Activated CD8-positive, alpha-beta memory T cell treated with anti-CD3 and anti-CD28 coated beads for 48 hours (primary cell): ENCODE results near the gene SLC10A7.

Experiments used
- DNase-seq, 3 experiments: peaks; one replicate each; pipeline ENCODE4 v3.0.0-alpha.2; 2020; ENCODE audit warnings: low read depth in 2 of 3, low spot score in 2 of 3

Gene SLC10A7

GRCh38 chr4:146263793-146264192, 257.9 kb downstream of the SLC10A7 start:
- no peak for DNase-seq

GRCh38 chr4:146261041-146261440, 260.7 kb downstream of the SLC10A7 start:
- no peak for DNase-seq

- no peak for DNase-seq
Observed at GRCh38 chr4:146260521-146260920, 261.2 kb downstream of the SLC10A7 start.

GRCh38 chr4:146257511-146257910, 264.2 kb downstream of the SLC10A7 start:
- DNase-seq: no peak

GRCh38 chr4:146256328-146256727, 265.4 kb downstream of the SLC10A7 start:
- no peak for DNase-seq

GRCh38 chr4:146255874-146256273, 265.9 kb downstream of the SLC10A7 start:
- DNase-seq: no peak

GRCh38 chr4:146255463-146255862, 266.3 kb downstream of the SLC10A7 start:
- DNase-seq: no peak

GRCh38 chr4:146252969-146253611, 268.6 kb downstream of the SLC10A7 start:
- no peak for DNase-seq

- DNase-seq: no peak
Observed at GRCh38 chr4:146247356-146247755, 274.4 kb downstream of the SLC10A7 start.

- no peak for DNase-seq
Observed at GRCh38 chr4:146246381-146246780, 275.4 kb downstream of the SLC10A7 start.

- no peak for DNase-seq
Observed at GRCh38 chr4:146245850-146246249, 275.9 kb downstream of the SLC10A7 start.

- DNase-seq: no peak
Observed at GRCh38 chr4:146245246-146245645, 276.5 kb downstream of the SLC10A7 start.

- no peak for DNase-seq
Observed at GRCh38 chr4:146244496-146244895, 277.2 kb downstream of the SLC10A7 start.

GRCh38 chr4:146243883-146244277, 277.9 kb downstream of the SLC10A7 start:
- no peak for DNase-seq

GRCh38 chr4:146243141-146243882, 278.4 kb downstream of the SLC10A7 start:
- peak; percentile 54 to 62 (median 62) for DNase-seq

- DNase-seq: no peak
Observed at GRCh38 chr4:146238107-146238506, 283.6 kb downstream of the SLC10A7 start.

- DNase-seq: no peak
Observed at GRCh38 chr4:146237092-146237491, 284.6 kb downstream of the SLC10A7 start.

- no peak for DNase-seq
Observed at GRCh38 chr4:146236216-146236615, 285.5 kb downstream of the SLC10A7 start.

- DNase-seq: no peak
Observed at GRCh38 chr4:146235654-146236177, 286.0 kb downstream of the SLC10A7 start.

GRCh38 chr4:146232131-146232722, 289.5 kb downstream of the SLC10A7 start:
- no peak for DNase-seq

GRCh38 chr4:146229406-146229805, 292.3 kb downstream of the SLC10A7 start:
- DNase-seq: no peak

GRCh38 chr4:146224326-146224966, 297.3 kb downstream of the SLC10A7 start:
- no peak for DNase-seq
